NCI-H1417 treated with DMSO at 0.1 percent for 48 hours (cell line): ENCODE results near the gene STX19.
"Not testable (repeated sequence)": the region's sequence is repeated elsewhere in the genome, so short reads cannot be mapped to it uniquely, and the experiment has no call there.

Experiments used
- DNase-seq: peaks from one replicate; lab custom pipeline; 2025; lab: John Stamatoyannopoulos, UW

The STX19 gene, protein sequence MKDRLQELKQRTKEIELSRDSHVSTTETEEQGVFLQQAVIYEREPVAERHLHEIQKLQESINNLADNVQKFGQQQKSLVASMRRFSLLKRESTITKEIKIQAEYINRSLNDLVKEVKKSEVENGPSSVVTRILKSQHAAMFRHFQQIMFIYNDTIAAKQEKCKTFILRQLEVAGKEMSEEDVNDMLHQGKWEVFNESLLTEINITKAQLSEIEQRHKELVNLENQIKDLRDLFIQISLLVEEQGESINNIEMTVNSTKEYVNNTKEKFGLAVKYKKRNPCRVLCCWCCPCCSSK

DNA sequence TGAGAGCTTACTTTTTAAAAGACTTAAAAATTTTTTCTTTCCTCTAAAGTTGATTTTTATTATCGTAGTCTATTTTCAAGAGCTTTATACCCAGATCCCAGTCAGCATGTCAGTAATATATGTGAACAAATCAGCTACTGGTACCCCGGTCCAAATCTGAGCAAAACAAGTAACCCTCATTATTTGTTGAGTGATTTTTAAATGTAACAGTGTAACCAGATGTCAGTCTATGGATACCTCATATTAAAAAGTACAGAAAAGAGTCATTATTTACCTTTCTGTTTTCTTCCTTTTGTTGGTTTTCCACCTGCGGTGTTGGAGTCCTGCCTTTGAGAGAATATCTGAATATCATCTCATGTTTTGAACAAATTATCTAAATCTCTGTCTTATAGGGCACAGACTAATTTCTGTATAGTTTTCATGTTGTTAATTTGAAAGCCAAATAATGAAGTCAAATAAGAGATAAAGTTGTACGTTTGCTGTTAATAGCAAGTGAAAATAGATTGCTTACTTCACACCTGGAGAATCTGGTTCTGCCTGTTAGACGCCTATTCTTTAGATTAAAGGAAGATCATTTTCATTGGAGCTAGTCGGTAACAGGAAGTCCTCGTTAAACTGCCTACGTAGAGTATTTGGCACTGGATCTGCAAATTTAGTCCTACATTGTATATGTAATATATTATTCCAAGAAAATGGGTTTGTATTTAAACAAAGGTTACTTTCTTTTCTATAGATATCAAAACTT lies at the start of gene STX19:
STX19 (minus strand) TSS at position 505 of the 745 bp plus-strand sequence. CDS start 13,328 bp downstream, outside the sequence.
- peak; percentile 69 for DNase-seq

DNA sequence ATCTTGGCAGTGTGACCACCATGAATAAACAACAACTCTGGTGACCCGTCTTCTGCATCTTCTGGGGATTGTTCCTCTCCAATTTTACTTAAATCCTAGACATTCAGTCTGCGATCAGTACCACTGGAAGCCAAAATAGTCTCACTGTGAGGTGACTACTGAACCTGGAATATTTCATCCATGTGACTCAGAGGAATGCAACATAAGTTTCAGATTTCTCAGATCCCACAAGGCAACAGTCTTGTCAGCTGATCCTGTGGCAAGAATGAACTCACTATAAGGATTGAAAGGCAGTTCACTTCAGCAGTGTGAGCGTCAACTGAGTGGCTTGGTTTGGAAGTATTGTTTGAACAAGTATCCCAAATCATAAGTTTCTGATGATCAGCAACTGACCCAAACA lies 47.7 kb upstream of the STX19 start:
- no peak for DNase-seq

- no peak for DNase-seq
Measured at GRCh38 chr3:94071713-94072284, 43.4 kb upstream of the STX19 start.

DNA sequence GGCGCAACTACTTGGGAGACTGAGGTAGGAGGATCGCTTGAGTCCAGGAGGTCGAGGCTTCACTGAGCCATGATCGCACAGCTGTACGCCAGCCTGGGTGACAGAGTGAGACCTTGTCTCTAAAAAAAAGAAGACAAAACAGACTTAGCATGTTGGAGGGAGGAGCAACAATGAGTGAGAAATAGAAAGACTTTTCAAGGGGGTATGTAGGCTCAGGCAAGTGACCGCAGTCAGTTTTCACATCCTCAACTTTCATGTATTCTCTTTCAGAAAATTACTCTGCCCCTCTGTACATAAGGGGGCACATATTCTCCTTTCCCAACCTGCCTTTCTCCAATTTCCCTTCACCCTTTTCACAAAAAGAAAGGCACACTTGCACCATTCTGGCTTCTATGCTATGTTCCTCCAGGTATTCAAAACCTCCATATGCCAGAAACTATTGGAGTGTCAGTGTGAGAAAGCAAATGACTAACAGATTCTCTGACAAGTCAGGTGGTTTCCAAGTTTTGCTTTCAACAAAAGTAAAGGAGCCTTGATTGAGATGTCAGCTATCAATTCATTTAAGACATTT lies 42.0 kb upstream of the STX19 start:
- no peak for DNase-seq

GRCh38 chr3:94069194-94069813 lies 40.9 kb upstream of the STX19 start:
- peak; percentile 0 for DNase-seq

DNA sequence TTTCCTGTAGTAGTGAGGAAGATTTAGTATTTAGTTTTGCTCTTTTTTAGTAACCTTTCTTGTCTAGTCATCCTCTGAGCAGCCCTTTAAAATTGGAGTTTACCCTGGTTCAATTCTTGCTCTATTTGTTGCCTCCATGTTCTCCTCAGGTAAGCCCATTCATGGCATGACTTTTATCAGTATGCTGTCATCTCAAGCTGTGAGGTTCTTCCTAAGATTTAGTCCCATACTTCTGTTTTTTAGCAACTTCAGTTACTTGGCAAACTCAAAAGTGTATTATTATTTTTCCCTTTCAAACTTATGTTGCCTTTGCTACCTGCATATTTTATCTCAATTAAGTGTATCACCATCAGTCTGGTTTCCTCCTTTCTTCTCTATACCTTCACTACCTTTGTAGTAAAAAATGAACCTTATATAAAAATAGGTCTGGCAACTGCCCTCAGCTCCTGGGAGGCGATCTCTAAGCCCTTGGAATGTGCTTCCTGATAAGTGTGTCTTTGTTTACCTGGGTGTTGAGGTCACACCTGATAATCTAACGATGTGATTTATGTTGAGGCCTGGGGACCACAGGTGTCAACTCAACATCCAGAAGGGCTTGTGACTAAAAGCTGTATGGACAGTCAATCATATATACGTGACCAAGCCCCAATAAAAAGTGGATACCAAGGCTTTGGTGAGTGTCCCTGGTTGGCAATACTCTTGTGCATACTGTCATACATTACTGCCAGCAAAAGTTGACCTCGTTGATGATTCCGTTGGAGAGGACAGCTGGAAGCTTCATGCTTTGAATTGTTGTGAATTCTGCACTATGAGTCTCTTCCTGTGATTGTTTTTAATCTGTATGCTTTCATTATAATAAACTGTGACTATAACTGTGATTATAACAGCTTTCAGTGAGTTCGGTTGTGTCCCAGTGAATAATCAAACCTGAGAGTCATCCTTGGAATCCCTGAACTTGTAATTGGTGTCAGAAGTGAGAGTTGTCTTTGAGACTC lies 38.4 kb upstream of the STX19 start:
- DNase-seq, result no peak

DNA sequence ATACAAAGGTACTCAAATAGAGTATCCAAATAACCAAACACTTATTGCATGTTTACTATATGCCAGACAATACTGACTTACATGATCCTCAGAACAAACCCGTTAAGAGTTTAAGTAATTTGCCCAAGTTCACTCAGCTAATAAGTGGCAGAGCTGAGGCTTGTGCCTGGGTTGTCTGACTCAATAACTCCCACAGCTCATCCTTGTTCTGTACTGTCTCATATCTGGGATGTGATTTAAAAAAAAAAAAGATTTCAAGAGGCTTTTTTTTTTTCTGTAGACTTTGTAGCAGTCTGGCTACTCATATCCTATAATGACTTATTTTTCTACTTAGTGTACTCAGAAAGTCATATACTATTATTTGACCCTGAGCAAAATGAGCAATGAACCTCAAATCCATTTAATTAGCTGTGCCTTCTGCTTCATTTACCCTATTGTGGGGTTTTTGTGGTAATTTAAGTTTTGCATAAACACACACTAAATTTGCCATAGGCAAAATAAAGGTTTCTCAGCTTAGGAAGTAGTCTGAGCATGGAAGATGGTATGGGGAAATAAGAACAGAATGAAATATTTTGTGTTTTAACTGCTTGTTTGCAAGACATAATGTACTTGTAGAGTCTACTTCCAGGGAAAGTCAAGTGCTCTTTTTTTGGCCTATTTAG lies 37.6 kb upstream of the STX19 start:
- no peak for DNase-seq

DNA sequence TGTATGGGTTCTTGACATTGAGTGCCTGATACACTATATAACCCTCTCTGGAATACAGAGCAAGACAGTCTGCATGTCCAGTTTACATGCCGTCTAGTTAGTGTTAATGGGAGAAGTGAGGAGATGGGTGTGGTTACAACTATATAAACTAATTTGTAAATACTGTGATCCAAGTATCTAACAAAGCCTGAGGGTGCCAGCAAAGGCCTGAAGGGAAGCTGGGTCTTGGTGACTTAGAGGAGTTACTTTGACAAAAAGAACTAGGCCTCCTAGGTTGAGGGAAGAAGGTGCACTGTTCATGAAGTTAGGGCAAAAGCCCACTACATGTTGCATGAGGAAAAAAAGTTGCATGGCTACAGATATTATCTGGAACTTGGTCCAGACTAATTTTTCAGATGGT lies 36.7 kb upstream of the STX19 start:
- no peak for DNase-seq

GRCh38 chr3:94064243-94064860 lies 36.0 kb upstream of the STX19 start:
- DNase-seq, result no peak

- DNase-seq, result no peak
Measured at GRCh38 chr3:94063496-94064119, 35.2 kb upstream of the STX19 start.

DNA sequence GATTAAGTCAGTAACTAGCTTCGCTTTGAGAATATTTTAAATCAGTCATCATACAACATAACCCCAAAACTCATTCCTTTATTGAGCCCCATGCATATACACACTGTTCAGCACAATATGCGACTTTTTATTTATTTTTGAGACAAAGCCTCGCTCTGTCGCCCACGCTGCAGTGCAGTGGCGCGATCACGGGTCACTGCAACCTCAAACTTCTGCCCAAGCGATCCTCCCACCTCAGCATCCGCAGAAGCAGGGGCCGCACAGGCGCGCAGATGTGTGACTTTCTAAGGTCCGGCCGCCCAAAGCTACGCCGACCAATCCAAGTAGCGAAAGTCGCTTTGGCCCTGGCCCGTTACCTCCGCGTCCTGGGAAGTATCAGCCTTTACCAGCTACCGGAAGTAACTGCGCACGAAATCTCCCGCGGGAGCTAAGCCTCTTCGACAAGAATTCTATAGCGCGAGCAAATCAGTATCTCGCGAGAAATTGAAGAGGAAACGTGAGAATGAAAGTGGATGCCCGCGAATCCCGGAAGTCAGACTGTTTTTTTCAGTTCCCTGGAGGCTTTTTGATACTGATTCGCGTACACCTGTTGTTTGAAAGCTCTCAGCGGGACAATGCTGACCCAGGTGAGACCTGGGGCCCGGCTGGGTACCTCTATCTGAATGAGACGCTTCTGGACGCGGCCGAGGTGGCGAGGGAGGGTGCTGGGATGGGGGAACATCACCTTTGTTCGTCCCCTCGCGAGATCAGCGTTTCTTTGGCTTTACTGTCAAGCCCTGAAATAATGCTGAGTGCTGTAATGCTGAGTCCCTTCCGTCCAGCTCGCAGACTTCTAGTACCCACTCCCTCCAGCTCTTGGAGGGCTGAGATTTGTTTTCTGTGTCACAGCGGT lies 34.4 kb upstream of the STX19 start, which contains the start of the genes DHFR2 and NSUN3:
DHFR2 (minus strand) TSS at position 404 of the 892 bp plus-strand sequence. CDS start 1,405 bp downstream, outside the sequence.
NSUN3 (plus strand) TSS at position 549 of the 892 bp plus-strand sequence; CDS start at position 615, 66 bp downstream.
- peak; percentile 92 for DNase-seq

DNA sequence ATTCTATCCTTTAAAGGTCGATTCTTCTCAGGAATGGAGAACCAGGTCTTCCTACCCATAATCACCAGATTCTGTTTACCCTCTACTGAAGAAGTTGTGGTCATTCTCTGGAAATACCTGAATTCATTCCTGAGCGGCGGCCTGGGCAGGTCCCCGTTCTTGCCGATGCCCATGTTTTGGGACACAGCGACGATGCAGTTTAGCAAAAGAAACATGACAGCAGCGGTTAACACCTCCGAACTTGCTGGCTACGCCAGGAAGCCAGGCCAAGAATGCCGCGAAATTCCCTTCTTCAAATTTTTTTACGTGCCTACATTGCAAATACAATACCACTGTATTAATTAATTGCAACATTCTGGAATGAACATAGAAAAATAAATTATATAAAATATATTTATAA lies 32.9 kb upstream of the STX19 start:
- no peak for DNase-seq

DNA sequence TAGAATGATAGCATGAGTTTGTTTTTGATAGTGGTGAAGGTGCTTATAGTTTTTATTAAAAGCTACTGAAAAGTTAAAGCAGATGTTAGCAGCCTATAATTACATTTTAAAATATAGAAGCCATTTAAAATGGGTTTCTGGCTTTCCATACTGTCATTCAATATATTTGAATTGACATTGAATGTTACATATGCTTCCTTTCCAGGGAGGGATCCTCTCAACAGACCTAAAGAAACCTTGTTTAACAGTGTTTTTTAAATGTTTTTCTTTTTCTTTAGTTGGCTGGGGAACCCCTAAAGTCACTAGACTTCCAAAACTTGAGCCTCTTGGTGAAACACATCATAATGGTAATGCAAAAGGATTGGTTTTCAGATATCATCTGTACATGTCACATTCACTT lies 22.1 kb upstream of the STX19 start:
- no peak for DNase-seq

DNA sequence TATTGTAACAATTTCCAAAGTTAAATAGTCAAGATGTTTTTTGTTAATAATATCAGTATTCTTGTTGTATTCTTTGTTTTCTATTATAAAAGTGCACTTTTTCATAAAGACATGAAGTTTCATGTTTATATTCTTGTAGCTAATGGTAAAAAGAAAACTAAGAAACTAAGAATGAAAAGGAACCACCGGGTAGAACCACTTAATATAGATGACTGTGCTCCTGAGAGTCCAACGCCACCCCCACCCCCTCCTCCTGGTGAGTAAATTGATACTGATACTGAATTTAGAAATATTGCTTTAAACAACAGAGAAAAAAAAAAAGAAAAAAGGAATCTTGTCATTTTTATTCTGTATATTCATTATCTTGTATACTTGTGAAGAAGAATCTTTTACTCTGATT lies 20.9 kb upstream of the STX19 start:
- DNase-seq, result no peak

DNA sequence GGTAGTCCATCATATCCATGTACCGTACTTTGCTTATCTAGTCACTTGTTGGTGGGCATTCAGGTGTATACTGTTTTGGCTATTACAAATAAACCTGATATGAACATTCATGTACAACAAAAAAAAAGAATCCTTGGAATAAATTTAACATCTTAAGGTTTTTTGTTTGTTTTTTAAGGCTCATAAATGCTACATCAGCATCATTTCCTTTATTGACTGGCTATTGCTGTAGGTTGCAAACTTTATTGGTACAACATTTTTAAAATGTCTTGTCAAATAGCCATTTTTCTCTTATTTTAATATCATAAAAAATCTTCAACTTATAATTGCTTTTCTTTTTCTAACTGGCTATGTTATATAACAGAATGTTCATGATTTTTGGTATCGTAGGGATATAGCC lies 18.1 kb upstream of the STX19 start:
- DNase-seq, result no peak

DNA sequence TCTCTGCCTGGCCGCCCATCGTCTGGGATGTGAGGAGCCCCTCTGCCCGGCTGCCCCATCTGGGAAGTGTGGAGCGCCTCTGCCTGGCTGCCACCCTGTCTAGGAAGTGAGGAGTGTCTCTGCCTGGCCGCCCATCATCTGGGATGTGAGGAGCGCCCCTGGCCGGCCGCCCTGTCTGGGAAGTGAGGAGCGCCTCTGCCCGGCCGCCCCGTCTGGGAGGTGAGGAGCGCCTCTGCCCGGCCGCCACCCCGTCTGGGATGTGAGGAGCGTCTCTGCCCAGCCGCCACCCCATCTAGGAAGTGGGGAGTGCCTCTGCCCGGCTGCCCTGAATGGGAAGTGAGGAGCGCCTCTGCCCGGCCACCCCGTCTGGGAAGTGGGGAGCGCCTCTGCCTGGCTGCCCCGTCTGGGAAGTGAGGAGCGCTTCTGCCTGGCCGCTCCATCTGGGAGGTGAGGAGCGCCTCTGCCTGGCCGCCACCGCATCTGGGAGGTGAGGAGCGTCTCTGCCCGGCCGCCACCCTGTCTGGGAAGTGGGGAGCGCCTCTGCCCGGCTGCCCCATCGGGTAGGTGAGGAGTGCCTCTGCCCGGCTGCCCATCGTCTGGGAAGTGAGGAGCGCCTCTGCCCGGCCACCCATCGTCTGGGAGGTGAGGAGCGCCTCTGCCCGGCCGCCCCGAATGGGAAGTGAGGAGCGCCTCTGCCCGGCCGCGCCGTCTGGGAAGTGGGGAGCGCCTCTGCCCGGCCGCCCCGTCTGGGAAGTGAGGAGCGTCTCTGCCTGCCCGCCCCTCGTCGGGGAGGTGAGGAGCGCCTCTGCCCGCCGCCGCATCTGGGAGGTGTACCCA lies 15.9 kb upstream of the STX19 start:
- not testable (repeated sequence) for DNase-seq

DNA sequence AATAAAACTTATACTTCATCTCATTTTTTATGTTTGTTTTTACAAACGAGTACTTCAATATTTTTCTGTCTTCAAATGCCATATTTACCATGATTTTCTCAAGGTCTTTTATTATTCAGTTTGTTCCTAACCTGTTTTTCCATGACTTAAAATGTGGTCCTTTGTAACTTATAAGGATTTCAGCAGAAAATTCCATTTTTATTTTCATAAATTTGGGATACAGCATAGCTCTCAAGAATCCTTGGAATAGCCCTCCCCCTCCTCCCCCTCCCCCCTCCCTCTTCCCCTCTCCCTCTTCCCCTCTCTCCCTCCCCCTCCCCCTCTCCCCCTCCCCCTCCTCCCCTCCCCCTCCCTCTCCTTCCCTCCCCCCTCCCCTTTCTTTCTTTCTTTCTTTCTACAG lies 14.9 kb upstream of the STX19 start:
- DNase-seq, result no peak
